Ishikawa (cell line): ENCODE data around the gene SBF2.

ENCODE experiments used
- CEBPB ChIP-seq: IDR thresholded peaks from 2 replicates; pipeline ENCODE4 v1.6.1; 2012
- CREB1 ChIP-seq: IDR thresholded peaks from 2 replicates; pipeline ENCODE4 v1.6.1; 2012; ENCODE audit warnings: low read depth
- EGR1 ChIP-seq: IDR thresholded peaks from 2 replicates; pipeline ENCODE4 v1.6.1; 2012
- EP300 ChIP-seq: IDR thresholded peaks from 2 replicates; pipeline ENCODE4 v1.6.1; 2012; ENCODE audit warnings: borderline replicate concordance
- FOXM1 ChIP-seq: IDR thresholded peaks from 2 replicates; pipeline ENCODE4 v1.6.1; 2012; ENCODE audit warnings: low read depth, borderline replicate concordance
- NFIC ChIP-seq: IDR thresholded peaks from 2 replicates; pipeline ENCODE4 v1.6.1; 2012
- RAD21 ChIP-seq: IDR thresholded peaks from 2 replicates; pipeline ENCODE4 v1.6.1; 2012; ENCODE audit warnings: low read depth
- TAF1 ChIP-seq: IDR thresholded peaks from 2 replicates; pipeline ENCODE4 v1.6.1; 2012; ENCODE audit warnings: low read depth, mild to moderate bottlenecking
- TCF12 ChIP-seq: IDR thresholded peaks from 2 replicates; pipeline ENCODE4 v1.6.1; 2012; ENCODE audit warnings: low read depth
- TEAD4 ChIP-seq: IDR thresholded peaks from 2 replicates; pipeline ENCODE4 v1.6.1; 2012
- YY1 ChIP-seq: IDR thresholded peaks from 2 replicates; pipeline ENCODE4 v1.6.1; 2012; ENCODE audit warnings: low read depth
- ZBTB7A ChIP-seq: IDR thresholded peaks from 2 replicates; pipeline ENCODE4 v1.6.1; 2012; ENCODE audit warnings: low read depth
- TF ChIP-seq, protein P1 (sequence below): IDR thresholded peaks from 2 replicates; pipeline ENCODE4 v1.6.1; 2012; ENCODE audit warnings: low read depth, mild to moderate bottlenecking
- TF ChIP-seq, protein P2 (sequence below): IDR thresholded peaks from 2 replicates; pipeline ENCODE4 v1.6.1; 2012
- TF ChIP-seq, protein P3 (sequence below): IDR thresholded peaks from 2 replicates; pipeline ENCODE4 v1.6.1; 2012

Gene SBF2

DNA sequence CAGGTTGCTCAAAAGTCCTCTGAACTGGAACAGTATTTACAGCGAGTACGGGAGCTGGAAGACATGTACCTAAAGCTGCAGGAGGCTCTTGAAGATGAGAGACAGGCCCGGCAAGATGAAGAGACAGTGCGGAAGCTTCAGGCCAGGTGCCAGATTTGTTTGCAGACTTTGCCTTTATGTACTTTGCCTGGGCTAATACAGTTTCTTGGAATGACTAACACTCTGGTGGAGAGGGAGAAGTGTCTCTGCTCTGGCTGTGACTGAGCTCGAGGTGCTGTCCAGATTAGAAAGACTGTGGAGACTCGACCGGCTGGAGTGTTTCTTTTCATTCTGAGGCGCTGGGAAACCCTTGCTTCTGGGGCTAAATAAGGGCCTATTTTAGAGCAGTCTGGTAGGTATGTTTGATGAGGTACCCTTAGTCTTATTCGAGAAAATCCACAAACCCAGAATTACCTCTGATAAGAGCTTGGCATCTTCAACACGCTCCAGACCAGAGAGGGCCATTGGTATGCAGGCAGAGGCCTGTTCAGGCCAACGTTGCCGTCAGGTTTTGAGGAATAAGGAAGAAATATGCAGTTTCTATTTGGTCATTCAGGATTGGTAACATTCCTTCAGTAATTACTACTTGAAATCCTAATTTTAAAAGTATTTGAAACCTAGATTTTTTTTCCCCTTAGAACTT is 553.7 kb downstream of the SBF2 start:
- TF ChIP-seq, protein P1, sequence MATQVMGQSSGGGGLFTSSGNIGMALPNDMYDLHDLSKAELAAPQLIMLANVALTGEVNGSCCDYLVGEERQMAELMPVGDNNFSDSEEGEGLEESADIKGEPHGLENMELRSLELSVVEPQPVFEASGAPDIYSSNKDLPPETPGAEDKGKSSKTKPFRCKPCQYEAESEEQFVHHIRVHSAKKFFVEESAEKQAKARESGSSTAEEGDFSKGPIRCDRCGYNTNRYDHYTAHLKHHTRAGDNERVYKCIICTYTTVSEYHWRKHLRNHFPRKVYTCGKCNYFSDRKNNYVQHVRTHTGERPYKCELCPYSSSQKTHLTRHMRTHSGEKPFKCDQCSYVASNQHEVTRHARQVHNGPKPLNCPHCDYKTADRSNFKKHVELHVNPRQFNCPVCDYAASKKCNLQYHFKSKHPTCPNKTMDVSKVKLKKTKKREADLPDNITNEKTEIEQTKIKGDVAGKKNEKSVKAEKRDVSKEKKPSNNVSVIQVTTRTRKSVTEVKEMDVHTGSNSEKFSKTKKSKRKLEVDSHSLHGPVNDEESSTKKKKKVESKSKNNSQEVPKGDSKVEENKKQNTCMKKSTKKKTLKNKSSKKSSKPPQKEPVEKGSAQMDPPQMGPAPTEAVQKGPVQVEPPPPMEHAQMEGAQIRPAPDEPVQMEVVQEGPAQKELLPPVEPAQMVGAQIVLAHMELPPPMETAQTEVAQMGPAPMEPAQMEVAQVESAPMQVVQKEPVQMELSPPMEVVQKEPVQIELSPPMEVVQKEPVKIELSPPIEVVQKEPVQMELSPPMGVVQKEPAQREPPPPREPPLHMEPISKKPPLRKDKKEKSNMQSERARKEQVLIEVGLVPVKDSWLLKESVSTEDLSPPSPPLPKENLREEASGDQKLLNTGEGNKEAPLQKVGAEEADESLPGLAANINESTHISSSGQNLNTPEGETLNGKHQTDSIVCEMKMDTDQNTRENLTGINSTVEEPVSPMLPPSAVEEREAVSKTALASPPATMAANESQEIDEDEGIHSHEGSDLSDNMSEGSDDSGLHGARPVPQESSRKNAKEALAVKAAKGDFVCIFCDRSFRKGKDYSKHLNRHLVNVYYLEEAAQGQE, result no peak
- TF ChIP-seq RAD21, result no peak
- TF ChIP-seq, protein P2, sequence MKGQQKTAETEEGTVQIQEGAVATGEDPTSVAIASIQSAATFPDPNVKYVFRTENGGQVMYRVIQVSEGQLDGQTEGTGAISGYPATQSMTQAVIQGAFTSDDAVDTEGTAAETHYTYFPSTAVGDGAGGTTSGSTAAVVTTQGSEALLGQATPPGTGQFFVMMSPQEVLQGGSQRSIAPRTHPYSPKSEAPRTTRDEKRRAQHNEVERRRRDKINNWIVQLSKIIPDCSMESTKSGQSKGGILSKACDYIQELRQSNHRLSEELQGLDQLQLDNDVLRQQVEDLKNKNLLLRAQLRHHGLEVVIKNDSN, result no peak
- no peak for TF ChIP-seq CREB1
- TF ChIP-seq TEAD4, result no peak
- no peak for TF ChIP-seq CEBPB
- TF ChIP-seq NFIC, result no peak
- no peak for TF ChIP-seq FOXM1
- no peak for TF ChIP-seq ZBTB7A
- TF ChIP-seq EGR1, result no peak
- TF ChIP-seq, protein P3, sequence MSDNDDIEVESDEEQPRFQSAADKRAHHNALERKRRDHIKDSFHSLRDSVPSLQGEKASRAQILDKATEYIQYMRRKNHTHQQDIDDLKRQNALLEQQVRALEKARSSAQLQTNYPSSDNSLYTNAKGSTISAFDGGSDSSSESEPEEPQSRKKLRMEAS, result no peak
- TF ChIP-seq TCF12, result no peak
- no peak for TF ChIP-seq EP300
- TF ChIP-seq TAF1, result no peak
- no peak for TF ChIP-seq YY1

DNA sequence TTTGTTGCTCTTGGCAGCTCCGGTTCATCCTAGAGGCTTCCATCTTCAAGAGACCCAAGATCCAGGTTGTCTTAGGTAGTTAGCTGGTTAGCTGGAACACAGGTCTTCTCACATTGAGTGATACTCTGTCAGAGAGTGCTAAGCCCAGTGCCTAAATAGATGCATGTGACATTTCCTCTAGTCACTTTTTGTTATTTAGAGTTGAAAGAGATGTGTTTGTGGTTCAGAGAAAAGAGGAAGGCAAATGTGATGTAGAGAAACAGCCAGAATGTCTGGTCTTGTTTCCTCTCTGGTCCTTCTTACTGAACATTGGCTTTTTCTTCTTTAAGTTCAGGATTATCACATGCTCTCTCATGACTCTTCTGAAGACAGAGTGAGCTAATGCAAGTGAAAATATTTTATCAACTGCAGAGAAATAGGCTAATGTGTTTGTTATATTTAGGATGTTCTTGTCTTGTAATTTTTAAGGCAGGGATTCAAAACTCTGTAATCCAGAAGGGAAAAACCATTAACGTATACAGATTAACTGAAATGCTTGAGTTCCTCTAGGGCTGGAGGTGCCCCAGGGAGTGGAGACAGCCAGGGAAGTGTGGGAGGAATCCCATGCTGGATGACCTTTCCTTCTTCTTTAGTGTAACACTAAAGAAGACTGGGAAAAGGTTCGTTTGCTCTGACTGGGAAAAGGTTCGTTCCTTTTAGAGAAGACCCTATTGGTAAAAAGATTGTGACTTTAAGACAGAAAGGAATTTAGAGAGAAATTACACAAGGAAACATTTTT is 554.7 kb downstream of the SBF2 start:
- TF ChIP-seq NFIC (no peak), CREB1 (no peak), FOXM1 (no peak), CEBPB (no peak), TAF1 (no peak), RAD21 (no peak), ZBTB7A (no peak)
- TF ChIP-seq, protein P3, result no peak
- TF ChIP-seq, protein P1, result no peak
- TF ChIP-seq, protein P2, result no peak

DNA sequence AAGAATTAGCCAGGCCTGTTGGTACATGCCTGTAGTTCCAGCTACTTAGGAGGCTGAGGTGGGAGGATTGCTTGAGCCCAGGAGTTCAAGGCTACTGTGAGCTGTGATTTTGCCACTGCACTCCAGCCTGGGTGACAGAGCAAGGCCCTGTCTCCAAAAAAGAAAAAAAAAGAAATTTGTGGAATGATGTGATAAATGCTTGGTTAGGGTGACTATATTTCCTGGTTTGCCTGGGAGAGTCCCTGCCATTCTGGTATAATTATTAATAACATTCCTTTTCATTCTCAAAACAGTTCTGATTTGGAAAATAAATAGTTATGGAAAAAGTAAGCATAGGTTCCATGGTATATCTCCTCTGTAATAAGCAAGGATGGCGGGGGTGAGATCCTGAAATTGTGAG is 555.3 kb downstream of the SBF2 start:
- no peak for TF ChIP-seq TAF1
- TF ChIP-seq, protein P1, result no peak
- TF ChIP-seq, protein P3, result no peak
- no peak for TF ChIP-seq EP300
- no peak for TF ChIP-seq EGR1
- no peak for TF ChIP-seq CREB1
- TF ChIP-seq TCF12, result no peak
- no peak for TF ChIP-seq YY1
- TF ChIP-seq TEAD4, result no peak
- TF ChIP-seq CEBPB, result no peak
- no peak for TF ChIP-seq NFIC
- TF ChIP-seq, protein P2, result no peak
